Cardiac ventricle fibroblast (primary cell): Measurements from ENCODE around the gene UNC93B1. TPM values are rescaled to one million over a fixed set of nuclear protein-coding genes. Genes with fewer than 3 reads are reported as not detected.

Experiments used
- total RNA-seq: library from RNA; depleted of rRNA; stranded (reverse); fragments of >200 nt; gene quantifications from 2 replicates; pipeline ENCODE4 v1.2.3, GENCODE V29; 2015

The UNC93B1 gene
- total RNA-seq = 26.9 and 31.6 TPM in 2 replicates

GRCh38 chr11:68003846-68004550 is at the start of gene UNC93B1:
TSS of gene UNC93B1 (minus strand) at chr11:68004097. CDS start at chr11:68004043, 54 bp downstream.

GRCh38 chr11:68038718-68039525 is 35.0 kb upstream of the UNC93B1 start, which contains the start of gene TCIRG1:
TSS of gene TCIRG1 (plus strand) at chr11:68039025. CDS start at chr11:68041272, 2,247 bp downstream.

GRCh38 chr11:68030318-68031143 is 26.6 kb upstream of the UNC93B1 start, which contains the start of gene NDUFS8:
TSS of gene NDUFS8 (plus strand) at chr11:68030681. CDS start at chr11:68032152, 1,471 bp downstream.

GRCh38 chr11:68010090-68011041 is 6.5 kb upstream of the UNC93B1 start, which contains the start of gene ALDH3B1:
TSS of gene ALDH3B1 (plus strand) at chr11:68010327. CDS start at chr11:68015298, 4,971 bp downstream.

Other genes starting within 250 kb of the UNC93B1 start
- 18.2 and 25.0 TPM in 2 replicates for gene ALDH3B1, start 6.2 kb upstream of the UNC93B1 start, total RNA-seq
- gene NDUFS8, start 26.6 kb upstream of the UNC93B1 start, total RNA-seq = 86.2 and 115 TPM in 2 replicates
- 44.5 and 45.6 TPM in 2 replicates for gene TCIRG1, start 34.9 kb upstream of the UNC93B1 start, total RNA-seq
- gene CHKA, start 117.3 kb upstream of the UNC93B1 start, total RNA-seq = 5.9 and 8.3 TPM in 2 replicates
- gene KMT5B, start 209.2 kb upstream of the UNC93B1 start, total RNA-seq = 16.3 and 22.2 TPM in 2 replicates